Omental fat pad (tissue), 4 donors: ENCODE results near the gene ANKLE2. TPM values are rescaled to one million over a fixed set of nuclear protein-coding genes. Genes with fewer than 3 reads are reported as not detected.

Source experiments
- ATAC-seq: fragments of 150-250 bp; one replicate; pipeline ENCODE4 v1.9.1; 2016; ENCODE audit warnings: mild to moderate bottlenecking, moderate library complexity; ENCODE audit not compliant: low FRiP score
- DNase-seq: peaks from one replicate; pipeline ENCODE4 v3.0.0-alpha.2; 2019; ENCODE audit warnings: low spot score
- total RNA-seq, 4 donors: library from RNA; depleted of rRNA; stranded (reverse); fragments of >200 nt; gene quantifications; one replicate each; pipeline ENCODE4 v1.1.0, GENCODE V29; 2016
- TF ChIP-seq, protein P1 (sequence below), 3 donors: fragments of 450-650 bp; IDR thresholded peaks; one replicate each; pipeline ENCODE4 v1.5.1; 2016 to 2017; ENCODE audit warnings: antibody characterized with exemption in 3 of 3, mild to moderate bottlenecking in 3 of 3, moderate library complexity in 2 of 3

Gene ANKLE2
- total RNA-seq, 4 donors from 2014 or later, result 69.0 to 187 (median 76.7) TPM

DNA sequence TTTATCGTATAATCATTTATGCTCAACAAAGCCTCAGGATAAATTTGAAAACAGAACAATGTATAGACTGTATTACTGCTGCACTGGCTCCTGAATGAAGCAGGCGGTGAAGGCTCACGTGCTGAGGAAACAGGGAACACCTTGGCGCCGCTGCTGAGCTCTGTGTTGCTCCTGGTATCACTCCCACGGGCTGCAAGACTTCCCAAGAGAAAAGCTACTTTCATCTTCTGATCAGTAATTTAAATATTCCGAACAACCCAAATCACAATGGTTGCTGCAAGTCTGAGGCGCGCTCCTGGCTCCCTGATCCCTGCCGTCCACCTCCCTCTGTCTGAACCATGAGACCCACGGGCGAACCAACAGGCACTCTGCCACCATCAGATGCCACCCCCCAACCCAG is 35.2 kb downstream of the ANKLE2 start:
- ATAC-seq, result no peak
- TF ChIP-seq, protein P1, sequence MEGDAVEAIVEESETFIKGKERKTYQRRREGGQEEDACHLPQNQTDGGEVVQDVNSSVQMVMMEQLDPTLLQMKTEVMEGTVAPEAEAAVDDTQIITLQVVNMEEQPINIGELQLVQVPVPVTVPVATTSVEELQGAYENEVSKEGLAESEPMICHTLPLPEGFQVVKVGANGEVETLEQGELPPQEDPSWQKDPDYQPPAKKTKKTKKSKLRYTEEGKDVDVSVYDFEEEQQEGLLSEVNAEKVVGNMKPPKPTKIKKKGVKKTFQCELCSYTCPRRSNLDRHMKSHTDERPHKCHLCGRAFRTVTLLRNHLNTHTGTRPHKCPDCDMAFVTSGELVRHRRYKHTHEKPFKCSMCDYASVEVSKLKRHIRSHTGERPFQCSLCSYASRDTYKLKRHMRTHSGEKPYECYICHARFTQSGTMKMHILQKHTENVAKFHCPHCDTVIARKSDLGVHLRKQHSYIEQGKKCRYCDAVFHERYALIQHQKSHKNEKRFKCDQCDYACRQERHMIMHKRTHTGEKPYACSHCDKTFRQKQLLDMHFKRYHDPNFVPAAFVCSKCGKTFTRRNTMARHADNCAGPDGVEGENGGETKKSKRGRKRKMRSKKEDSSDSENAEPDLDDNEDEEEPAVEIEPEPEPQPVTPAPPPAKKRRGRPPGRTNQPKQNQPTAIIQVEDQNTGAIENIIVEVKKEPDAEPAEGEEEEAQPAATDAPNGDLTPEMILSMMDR (IDR thresholded peaks at IDR 0.05), result no peak
- DNase-seq, result no peak

DNA sequence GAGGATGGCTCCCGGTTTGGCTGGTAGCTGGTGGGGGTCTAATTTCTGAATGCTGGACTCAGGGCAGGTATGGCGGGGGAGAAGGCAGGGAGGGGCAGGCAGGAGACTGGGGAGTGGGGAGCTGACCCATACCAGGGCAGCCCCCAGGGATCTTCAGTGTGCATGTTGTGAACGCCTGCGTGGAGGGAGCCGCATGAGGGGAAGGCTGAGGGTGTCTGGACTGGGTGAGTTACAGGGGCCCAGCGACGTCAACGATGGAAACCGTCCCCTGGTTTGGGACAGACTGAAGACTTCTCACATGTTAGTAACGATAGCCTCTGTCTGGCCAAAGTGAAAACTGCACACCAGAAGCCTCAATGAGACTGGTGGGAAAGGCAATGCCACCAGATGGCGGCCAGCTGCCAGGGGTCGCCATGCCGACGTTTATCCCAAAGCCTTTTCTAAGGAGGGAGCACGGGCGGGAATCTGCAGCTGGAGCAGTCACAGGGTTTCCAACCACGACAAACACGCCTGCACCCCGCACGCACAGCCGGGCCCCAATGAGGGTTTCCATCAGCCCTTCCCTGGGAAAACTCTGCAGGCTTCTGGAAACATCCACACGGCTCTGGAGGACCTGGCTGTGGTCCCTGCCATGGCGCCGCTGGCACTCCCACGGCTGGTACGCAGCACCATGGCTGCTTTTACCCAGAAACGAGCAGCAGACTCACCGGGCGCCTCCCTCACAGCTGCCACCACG is 37.0 kb downstream of the ANKLE2 start:
- ATAC-seq, result no peak

DNA sequence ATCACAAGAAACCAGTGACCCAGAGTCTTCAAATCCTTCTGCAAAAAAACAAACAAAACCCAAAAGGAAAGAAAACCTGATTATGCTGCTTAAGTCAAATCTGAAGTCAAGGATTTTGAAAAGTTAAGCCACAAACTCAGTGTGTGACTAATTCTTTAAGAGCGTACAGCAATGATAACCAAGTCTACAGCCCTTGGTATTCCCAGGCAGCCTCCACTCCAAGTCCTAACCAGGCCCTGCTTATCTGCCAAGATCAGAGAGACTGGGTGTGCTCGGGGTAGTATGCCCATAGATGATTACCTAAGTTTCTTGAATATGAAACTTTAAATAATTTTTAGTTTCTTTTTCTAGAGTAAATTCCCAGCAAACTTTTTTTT is 37.9 kb downstream of the ANKLE2 start:
- no peak for ATAC-seq
- DNase-seq, result no peak
- TF ChIP-seq, protein P1 (IDR thresholded peaks at IDR 0.05), result no peak

More for the DNA sequence above, 37.0 kb downstream of the ANKLE2 start:
- no peak for DNase-seq
- TF ChIP-seq, protein P1 (IDR thresholded peaks at IDR 0.05), result no peak

DNA sequence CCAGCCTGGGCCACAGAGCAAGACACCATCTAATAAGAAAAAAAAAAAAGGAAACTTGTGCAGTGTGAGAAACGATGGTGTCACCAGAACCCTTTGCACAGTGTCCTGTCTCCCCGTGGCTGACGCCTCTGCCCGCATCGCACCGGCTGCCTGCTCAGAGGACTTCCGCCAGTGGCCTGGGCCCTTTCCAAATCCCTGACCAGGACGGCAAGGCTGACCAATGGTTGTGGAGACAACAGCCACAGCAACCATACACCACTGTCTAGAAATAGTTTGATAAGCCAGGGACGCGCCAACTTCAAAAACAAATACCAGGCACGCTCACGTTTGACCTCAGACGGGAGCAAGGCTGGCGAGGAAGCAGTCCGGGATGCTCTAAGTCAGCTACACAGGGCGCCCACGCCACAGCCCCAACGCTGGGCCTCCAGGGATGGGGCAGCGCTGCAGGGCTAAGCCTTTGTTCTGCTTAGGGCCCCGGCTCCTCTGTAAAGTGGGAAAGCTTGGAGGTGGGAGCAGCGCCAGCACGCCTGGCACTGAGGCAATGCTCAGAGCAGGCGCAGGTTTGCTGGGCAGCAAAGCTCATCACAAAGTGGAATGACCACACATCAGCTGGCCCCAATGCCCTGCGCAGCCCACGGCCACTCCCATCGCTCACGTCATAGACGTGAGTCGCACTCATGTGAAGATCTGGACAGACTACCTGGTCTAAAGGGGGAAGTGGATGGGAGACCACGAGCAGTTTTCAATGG is 38.4 kb downstream of the ANKLE2 start:
- ATAC-seq, result no peak
- DNase-seq, result no peak
- TF ChIP-seq, protein P1 (IDR thresholded peaks at IDR 0.05), result no peak

DNA sequence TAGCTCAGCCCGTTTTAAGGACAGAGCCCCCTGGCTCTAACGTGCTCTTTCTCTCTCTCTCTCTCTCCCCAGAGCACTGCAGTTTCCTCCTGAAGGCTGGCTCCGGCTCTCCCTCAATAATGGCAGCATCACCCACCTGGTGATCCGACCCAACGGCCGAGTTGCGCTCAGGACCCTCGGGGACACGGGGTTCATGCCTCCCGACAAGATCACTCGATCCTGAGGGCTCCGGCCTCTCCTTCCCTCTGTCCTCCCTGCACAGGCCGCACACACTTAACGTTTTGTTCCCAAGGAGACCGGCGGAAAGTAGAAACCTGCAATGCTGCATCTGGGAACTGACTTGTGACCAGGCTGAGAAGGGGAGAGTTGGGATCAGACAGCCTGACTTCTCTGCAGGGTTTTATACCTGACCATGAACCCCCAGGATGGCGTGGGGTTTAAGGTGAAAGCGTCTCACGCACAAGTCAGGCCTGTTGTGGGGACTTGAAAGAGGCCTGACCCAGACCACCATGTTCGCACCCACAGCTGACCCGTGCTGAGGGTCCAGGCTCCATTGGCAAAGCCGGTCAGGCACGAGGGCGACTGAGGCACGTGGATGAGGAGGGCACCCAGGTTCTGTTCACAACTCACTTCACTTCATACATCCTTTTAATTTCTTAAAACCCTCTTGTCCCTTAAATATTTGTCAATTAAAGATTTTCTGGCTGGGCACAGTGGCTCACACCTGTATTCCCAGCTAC is 40.9 kb downstream of the ANKLE2 start:
- ATAC-seq (no peak), DNase-seq (no peak)
- TF ChIP-seq, protein P1 (IDR thresholded peaks at IDR 0.05), result no peak

DNA sequence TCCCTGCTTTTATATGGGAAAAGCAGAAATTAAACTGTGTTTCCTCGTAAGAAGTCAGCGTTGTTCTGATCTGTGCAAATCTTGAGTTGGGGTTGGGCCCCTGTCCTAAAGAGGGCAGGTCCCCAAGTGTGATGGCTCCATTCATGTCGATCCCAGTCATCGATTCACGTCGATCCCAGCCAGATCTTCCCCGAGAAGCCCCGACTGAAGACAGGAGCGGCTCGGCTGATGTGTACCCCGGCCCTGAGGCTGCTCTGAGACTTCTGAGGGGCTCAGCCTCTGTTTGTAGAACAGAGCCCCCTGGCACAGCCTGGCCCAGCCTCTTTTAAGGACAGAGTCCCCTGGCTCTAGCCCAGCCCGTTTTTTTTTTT is 41.7 kb downstream of the ANKLE2 start:
- ATAC-seq, result no peak

More for the DNA sequence above, 41.7 kb downstream of the ANKLE2 start:
- DNase-seq, result no peak
- TF ChIP-seq, protein P1 (IDR thresholded peaks at IDR 0.05), result no peak
